GM18499 (cell line): Measurements from ENCODE around the gene FSTL5.

Experiments used
- ATAC-seq: cut with Tn5 transposase; IDR thresholded peaks from one replicate; pipeline ENCODE4 v1.9.1; 2021; ENCODE audit warnings: moderate number of reproducible peaks; ENCODE audit not compliant: insufficient read depth, unreplicated experiment

Gene FSTL5

DNA sequence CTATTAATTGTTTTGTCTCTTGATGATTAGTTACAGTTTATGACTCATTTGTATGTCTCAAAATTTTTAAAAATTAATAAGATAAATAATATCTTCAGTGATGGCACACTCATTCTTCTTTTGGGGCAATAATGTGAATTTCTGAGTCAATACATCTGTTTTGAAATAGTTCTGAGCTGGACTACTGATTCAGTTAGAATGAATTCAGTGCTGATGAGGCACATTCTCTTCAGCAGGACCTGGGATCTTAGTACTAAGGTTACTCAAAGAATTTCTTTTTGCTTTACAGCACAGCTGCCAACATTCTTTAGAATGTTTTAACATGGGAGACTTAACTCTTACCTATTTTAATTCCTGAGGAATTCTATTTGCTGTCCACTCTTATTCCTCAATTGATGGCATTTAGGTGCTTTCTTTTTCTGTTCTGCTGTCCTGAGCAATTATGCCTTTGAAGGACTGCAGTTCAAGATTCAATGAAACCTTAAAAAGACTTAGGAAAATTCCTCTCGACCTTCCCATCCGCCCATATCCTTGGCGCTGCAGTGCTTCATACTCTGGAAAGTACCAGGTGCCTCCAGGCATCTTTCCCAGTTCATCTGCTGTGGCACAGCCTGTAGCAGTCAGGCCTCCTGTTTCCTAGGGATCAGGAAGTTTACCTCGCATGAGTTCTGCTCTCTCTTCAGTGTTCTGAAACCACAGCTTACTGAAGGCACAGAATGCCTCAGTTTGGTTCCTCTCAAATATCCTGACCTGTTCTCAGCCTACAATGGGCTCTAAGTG is 213.7 kb downstream of the FSTL5 start:
- ATAC-seq: no peak

DNA sequence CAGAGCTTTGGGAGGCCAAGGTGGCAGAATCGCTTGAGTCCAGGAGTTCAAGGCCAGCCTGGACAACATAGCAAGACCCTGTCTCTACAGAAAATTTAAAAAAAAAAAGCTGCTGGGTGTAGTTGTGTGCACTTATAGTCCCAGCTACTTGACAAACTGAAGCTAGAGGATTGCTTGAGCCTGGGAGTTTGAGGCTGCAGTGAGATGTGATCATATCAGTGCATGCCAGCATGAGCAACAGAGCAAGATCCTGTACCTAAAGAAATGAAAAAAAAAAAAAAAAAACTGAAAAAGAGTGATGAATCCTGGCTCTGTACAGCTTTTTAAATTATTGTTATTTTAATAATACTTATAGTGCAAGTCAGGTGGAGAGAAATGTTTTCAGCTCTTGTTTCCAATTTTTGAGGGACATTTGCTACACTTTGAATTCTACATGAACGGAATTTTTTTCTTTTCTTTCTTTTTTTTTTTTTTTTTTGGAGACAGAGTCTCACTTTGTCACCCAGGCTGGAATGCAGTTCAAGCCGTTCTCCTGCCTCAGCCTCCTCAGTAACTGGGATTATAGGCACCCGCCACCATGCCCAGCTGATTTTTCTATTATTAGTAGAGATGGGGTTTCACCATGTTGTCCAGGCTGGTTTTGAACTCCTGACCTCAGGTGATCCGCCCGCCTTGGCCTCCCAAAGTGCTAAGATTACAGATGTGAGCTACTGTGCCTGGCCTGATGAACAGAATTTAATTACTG is 215.6 kb downstream of the FSTL5 start:
- ATAC-seq: no peak

DNA sequence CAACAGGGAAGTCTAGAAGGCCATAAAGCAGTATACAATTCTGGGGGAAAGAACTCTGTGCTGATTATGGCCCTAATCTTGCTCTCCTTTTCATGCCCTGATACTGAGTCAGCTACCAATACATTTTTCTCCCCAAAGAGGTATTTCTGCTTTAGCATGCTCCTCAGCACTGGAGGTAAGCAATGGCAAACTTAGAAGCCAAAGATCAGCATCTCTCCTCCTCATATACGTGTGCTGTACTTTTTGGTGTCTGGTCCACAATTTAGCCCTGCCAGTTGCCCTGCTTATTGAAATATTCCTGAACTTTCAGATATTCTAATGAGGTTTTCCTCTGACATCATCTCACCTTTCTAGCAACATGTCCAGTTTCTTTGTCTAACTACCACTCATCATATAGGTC is 226.2 kb downstream of the FSTL5 start:
- no peak for ATAC-seq

DNA sequence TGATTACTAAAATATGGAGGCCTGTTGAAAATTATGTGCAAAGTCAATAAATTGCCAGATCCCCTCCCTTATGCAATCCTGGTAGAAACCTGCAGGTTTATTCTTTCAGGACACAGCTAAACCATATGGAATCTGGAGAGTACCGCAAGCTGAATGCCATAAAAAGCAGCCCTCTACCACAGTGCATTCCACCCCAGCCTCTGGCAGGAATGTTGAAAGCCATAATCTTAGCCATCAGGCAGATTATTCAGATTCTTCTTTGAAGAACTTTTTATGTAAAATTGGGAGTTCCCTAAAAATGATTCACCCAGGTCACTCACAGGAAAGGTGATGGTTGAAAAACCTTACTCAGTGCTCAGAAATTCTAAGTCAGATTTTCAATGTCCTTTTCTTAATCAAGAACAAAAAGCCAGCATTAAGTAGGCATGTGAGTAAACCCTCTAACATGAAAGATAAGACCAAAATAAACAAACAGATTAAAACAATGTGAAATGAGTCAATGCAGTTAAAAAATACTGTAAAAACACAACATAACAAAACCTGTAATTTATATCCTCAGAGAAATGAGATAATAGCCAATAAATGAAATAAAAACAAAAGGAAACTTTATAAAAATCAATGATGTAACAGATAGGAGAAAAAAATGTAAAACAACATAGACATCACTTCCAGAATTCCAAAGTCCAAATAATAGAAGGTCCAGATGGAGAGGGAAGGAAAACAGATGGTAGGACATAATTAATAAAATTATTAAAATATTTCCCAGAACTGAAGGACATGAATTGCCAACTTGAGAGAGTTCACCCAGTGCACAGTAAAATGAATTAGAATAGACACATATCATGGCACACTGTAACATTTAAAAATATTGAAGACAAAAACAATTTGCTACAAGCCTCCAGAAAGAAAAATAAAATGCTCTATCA is 226.9 kb downstream of the FSTL5 start:
- no peak for ATAC-seq

DNA sequence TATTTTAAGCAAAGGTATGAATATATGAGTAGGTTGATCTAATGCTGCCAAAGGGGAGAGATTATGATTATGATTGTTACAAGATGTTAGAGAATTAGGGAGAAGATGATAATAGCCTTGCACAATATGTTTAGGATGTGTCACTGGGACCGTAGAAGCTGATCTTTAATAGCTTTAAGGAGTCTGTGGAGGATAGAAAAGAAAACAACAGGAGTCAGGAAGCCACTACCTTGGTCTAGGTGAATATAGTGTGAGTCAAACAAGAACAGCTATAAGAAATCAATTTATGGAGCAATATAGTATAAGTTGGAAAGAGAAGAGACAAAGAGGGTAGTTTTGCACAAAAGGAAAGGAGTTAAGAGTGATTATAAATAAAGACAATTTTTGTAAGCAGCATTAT is 232.7 kb downstream of the FSTL5 start:
- ATAC-seq: no peak

DNA sequence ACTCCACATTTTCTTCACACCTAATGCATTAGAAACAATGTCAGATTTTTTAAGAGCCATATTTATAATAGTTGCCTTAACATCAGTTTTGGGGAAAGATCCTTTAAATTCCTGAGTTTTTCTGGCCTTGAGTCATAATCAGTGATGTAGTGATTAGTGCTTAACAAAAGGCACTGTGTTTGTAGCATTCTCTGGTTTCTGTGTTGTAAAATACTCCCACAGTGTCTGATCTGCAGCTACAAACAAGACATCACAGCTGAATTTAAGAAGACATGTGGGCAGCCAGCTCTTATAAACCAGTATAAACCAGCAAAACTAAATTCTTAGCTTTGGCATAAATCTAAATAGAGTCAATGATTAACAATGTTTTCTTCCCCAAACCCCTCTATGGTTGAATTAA is 233.8 kb downstream of the FSTL5 start:
- no peak for ATAC-seq

DNA sequence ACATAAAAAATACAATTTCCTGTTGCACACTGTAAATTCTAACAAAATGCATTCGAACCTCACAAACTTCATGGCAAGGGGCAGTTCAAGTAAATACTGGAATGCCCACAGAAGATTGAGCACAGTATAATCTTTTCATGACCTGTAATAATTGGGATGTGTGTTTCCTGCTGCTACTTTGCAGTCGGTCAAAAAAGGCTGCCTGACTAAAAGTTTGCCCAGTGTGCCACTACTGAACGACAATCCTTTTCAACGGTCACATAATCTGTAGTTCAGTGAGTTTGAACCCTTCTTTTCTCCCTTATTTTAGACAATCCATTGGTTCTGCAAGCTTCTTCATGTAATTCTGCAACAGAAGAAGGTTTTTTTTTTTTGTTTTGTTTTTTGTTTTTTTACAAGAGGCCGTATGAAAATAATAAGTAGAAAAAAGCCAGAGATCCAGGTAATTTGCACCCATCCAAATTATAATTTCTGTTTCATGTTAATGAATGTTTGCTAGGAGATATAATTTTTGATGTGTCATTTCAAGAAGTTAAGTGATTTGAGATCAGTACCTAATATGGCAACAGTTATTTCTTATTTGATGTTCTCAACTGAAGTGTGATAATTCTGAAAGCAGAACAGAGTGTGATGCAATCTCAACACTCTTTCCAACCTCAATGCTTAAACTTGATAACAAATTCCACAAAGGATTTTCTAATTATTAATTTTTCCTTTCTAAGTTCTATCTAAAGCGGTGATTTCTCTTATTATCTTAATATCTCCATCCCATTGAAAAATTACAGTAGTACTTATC is 237.6 kb downstream of the FSTL5 start:
- no peak for ATAC-seq

DNA sequence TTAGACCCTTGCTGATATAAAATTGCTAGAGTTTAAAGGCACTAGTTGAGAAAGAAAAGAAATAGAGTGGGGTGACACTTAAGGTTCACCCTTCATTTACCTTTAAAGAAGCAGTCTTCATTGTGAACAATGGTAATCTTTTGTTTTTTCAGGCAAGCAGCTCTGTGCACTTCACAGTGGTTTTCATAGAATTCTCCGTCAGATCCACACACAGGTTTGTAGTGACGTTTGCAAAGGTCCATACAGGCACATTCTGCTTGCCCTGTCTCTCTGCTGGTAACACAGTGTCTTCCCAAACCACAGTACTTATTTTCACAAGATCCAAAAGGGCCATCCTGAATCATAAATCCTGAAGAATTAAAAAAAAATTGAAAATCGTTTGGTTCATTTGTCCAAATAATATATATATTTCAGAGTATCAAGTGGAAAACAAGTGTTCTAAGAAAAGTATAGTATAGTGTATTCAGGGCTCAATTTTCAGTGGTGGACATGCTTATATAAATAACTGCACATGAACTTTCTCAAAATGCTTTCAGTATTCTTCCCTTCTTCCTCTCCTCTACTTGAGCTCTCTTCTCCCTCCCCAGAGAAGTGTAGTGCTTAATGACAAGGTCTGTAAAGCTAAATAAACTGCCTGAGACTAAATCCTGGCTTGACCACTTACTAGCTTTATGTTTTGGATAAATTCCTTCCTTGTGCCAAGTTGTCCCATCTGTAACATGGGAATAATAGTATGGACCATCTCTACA is 243.3 kb downstream of the FSTL5 start:
- no peak for ATAC-seq

DNA sequence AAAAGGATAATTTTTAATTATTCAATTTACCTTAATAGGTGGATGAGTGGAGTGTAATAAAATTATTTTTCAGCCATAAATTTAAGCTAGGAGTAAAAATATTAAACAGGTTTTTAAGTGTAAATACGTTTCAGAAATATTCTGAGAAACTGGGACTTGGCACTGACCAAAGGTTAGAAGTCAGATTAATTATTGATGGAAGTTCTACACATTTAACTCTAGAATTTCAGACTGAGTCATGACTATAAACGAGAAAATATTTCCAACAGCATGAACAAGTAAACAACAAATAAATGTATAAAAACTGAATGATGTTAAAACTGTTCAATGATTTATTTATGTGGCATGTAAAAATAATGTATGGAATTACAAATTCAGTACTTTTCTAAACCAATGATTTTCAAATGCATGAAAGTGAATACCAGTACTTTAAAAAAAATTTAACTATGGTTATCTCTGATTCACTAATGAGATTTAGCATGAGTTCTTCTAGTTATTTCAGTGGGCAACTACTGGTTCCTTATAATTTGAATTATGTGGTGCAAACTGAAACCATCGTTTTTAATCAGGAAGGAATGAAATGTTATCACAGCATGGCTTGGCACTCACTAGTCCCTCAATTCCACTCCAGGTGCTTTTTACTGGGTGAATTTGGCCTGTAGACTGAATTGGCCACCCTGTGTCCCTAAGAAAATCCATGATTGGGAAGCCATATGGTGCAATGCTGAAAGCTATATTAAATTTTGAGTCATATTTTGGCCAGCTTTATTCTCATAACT is 244.2 kb downstream of the FSTL5 start:
- no peak for ATAC-seq

DNA sequence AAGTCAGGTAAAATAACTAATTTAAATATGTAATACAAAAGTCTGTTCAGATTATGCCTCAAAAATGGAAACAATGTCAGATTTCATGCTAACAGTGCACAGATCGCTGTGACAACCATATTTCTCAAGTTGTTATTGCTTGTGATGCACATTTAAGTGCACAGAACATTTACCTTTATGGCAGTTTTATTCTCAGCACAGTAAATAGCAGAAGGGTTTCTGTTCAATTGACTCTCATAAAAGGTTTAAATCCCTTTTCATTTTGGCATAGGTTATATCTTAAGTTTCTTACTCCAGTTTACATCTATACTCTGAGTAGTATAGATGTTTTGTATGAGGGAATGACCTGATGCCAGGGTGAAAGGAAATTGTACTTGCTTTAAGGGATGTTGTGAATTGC is 247.8 kb downstream of the FSTL5 start:
- no peak for ATAC-seq

DNA sequence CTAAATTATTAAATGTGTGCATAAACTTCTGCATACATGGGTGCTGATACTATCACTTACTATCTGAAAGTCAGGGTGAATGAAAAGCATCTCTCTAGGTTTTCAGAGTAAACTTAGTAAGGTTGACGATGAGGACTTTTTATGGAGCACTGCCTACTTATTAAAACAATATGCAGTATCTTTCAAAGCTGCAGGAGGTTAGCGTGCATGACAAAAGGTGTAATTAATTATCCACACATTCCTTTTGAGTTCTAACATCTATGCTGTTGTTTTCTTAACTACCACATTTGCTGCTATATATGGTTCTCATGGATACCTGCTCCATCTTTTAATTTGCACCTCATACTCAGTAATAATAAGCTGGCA is 256.2 kb downstream of the FSTL5 start:
- no peak for ATAC-seq

DNA sequence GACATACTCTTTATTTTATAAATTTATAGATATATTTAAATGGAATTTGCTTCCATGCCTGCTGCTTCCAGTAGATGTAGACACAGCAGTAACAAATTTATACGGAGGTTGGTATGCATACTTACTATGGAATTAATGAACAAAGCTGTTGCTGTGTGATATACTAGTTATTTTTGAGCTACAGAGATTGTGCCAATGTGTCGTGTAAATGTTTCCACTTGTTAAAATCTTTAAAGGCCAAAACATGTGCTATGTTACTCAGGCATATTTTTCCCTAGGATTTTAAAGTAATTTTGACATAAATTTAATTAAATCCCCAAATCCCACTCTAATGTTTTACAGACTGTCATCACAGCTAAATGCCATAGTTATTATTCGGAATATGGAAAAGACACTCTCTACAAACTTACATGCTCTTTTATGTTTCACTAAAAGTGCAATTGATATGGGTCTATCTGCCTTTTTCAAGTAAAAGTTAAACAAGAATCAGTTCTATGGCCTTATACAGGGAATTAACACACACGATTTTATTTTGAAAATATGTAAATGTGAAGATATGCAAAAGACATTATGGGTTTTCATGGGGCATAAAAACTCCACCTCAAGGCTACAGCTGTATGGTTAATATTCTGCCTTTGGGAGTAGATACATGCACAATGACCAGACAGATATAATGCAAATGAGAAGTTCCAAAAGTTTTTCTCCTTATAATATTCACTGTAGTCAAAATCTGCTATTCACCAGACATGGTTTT is 256.8 kb downstream of the FSTL5 start:
- ATAC-seq: no peak

DNA sequence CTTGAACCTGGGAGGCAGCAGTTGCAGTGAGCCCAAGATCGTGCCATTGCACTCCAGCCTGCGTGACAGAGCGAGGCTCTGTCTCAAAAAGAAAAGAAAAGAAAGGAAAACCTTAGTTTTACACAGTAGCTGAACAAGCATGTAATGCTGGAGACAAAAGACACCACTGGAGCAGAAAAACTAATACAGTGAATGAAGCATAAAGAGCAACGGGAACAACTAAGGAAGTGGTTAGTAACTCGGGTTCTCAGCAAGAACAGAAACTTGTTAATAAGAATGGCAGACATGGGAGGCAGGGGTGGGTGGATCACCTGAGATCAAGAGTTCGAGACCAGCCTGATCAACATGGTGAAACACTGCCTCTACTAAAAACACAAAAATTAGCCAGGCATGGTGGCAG is 263.7 kb downstream of the FSTL5 start:
- no peak for ATAC-seq

DNA sequence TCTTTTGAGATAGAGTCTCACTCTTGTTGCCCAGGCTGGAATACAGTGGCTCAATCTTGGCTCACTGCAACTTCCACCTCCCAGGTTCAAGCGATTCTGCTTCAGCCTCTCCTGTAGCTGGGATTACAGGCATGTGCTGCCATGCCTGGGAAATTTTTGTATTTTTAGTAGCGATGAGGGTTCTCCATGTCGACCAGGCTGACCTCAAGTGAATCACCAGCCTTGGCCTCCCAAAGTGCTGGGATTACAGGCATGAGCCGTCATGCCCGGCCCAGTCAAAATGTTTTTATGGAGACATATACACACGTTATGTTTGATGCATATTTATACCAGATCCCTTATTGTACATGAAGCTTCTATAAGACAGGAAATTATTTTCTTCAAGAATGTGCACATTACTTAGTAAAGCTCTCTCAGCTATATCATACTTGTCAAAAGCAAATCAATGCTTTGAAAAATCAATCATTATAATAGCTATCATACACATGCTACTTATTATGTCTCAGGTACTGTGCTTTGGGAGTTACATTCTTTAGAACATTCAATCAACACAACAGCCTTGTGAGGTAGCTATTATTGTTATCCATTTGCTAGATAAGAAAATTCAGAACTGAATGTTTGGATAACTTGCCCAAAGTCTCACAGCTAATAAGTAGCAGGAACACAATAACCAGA is 269.2 kb downstream of the FSTL5 start:
- no peak for ATAC-seq

DNA sequence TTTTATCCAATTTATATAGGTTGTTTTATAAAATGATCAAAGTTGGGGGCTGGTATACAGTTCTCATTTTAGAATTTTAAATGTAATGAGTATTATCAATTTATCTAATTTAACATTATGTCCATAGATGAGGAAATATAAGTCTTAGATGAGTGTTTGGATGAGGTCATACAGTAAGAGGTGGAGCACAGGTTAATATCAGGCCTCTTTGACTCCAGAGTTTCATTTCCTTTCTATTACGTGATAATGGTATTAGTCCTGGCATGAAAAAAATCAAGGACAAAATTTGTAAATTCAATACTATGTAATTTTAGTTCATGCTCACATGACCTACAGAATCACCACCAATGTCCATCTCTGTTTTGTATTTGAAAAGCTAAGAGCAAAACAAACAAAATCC is 269.8 kb downstream of the FSTL5 start:
- ATAC-seq: no peak

DNA sequence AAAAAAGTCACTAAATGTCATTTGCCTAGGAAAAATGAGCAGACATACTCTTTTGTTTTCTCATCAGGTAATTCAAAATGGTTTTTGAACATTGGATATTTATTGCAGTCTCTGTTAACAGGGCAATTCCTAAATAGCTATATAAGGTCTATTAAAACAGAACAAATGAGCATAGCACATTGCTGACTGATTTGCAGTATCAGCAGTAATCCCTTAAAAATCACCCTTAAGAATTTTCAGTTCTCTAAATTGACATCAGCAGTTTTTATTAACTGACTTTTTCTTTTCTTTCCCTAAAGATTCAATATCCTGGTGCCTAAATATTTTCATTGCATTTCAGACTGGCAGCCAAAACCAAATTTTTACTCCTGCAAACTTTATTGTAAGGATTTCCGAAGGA is 270.2 kb downstream of the FSTL5 start:
- no peak for ATAC-seq

DNA sequence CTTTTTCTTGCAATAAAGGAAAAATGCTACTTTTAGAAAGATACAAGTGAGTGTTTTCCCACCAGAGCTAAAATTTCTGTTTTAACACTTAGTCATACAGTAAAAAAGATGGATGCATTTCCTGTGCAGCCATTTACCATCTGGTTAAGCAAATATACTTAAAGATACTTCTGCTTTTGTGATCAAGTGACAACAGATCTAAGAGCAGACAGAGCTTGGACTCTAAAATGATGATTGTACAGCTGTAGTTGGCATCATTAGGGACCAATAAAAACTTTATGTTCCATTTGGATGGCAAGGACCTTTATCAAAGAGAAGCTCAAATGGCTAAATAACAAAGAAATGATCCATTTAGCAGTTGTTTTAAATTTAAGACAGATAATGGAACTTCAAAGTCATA is 270.8 kb downstream of the FSTL5 start:
- no peak for ATAC-seq

DNA sequence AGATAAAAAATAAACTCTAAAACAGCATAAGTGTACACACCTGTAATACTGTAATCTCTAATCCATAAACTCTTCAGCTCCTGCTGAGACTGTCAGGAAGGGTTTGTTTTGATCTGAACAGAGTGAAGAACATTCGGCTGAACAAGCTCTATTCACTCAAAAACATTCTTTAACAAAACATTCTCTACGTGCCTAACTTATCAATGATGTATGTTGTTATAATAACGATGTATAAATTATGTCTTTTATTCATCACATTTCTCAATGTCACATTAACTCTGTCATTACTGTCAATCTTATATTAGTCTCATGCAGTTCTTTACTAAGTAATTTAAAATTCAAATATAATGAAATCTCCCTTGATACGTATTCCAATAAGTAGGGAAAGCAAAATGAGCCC is 280.6 kb downstream of the FSTL5 start:
- no peak for ATAC-seq
